GM19328 (cell line): ENCODE data around the gene ASB13.
"Not testable (repeated sequence)": the region's sequence is repeated elsewhere in the genome, so short reads cannot be mapped to it uniquely, and the experiment has no call there.

Source experiments
- ATAC-seq: cut with Tn5 transposase; IDR thresholded peaks from one replicate; pipeline ENCODE4 v1.9.1; 2021; ENCODE audit warnings: mild to moderate bottlenecking, moderate library complexity; ENCODE audit not compliant: unreplicated experiment

The ASB13 gene

DNA sequence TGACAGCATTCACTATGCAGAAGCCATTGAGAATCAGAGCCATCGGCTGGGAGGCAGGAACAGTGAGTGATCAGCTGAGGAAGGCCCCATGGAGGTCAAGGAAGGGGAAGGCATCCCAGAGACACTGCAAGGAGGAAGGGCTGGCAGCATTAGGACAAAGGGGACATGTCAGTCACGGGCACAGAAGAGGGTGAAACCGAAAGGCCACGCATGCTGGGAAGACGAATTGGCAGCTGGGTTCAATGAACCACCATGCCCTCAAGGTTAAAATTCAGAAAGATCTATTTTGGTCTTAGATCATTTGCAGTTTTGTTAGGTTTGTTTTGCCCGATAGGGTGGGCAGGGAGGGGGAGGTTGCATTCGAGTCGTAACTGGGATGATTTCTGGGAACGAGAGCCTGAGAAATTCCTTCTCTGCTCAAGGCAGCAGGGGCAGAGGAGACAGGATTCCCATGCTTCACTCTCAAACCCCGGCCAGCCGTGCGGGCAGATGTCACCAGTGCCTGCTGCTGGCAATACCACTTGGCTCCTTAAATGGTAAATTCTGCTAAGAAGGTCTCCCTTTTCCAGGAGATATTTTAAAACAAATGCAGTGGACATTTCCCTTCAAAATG is 57.7 kb downstream of the ASB13 start:
- no peak for ATAC-seq

DNA sequence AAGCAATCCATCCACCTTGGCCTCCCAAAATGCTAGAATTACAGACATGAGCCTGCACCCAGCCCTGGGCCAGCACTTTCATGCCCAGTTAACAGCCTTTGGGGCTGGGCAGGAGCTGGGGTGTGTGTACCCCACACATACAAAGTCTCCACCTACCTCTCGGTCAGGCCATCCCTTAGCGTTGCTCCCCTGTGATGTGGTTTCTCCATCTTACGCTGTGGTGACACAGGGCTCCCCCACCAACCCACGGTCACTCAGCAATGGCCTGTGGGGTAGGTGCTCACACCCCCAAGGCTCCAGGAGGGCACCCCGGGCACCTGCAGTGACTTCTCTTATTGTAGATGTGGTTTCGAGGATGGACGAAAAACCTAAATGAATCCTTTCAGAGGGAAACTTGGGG is 58.8 kb downstream of the ASB13 start:
- no peak for ATAC-seq

GRCh38 chr10:5606864-5607263 is 59.5 kb downstream of the ASB13 start:
- no peak for ATAC-seq

- no peak for ATAC-seq
Observed at GRCh38 chr10:5606321-5606720, 60.1 kb downstream of the ASB13 start.

DNA sequence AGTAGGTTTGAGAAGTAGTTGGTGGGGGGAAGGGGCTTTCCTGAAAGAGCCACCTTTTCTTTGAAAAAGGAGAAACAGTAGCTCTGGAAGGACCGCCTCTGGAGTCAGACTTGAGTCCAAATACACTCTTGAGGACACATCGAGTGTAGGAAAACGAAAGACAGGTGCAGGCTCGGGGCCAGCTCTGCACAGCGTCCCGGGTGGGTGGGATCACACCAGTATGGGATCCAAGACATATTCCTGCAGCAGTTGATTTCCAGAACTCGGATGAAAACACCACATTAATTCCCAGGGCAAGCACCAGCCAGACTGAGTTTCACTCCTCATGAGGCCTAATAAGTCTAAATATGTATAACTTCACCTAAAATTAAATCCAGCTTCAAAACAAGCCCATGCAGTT is 61.4 kb downstream of the ASB13 start:
- ATAC-seq, result no peak

DNA sequence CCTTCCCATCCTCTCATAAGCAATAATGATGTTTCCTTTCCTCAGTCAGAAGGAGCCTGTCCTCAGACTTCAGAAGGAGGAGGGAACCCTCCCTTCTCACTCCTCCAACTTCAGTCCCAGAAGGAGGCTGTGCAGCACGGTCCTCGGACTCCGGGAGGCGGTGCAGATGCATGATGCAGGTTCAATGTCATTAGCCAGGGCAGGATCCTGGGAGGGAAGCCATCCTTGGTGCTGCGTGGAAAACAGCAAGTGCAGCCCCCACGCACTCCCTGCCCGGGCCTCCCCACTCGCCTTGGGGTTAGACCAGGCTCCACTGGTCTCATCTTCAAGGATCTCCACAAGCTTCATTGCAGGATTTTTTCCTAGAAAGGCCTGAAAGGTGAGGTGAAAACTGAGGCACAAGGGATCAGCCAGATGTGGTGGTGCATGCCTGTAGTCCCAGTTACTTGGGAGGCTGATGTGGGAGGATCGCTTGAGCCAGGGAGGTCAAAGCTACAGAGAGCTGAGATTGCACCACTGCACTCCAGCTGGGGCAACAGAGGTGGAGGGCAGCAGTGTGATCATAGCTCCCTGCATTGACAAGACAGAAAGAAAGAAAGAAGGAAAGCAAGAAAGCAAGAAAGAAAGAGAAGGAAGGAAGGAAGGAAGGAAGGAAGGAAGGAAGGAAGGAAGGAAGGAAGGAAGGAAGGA is 62.0 kb downstream of the ASB13 start:
- ATAC-seq, result no peak

GRCh38 chr10:5603848-5604170 is 62.6 kb downstream of the ASB13 start:
- no peak for ATAC-seq

GRCh38 chr10:5603091-5603847 is 63.1 kb downstream of the ASB13 start:
- ATAC-seq, result no peak

GRCh38 chr10:5601826-5602495 is 64.4 kb downstream of the ASB13 start:
- ATAC-seq, result no peak

GRCh38 chr10:5600908-5601307 is 65.5 kb downstream of the ASB13 start:
- no peak for ATAC-seq

DNA sequence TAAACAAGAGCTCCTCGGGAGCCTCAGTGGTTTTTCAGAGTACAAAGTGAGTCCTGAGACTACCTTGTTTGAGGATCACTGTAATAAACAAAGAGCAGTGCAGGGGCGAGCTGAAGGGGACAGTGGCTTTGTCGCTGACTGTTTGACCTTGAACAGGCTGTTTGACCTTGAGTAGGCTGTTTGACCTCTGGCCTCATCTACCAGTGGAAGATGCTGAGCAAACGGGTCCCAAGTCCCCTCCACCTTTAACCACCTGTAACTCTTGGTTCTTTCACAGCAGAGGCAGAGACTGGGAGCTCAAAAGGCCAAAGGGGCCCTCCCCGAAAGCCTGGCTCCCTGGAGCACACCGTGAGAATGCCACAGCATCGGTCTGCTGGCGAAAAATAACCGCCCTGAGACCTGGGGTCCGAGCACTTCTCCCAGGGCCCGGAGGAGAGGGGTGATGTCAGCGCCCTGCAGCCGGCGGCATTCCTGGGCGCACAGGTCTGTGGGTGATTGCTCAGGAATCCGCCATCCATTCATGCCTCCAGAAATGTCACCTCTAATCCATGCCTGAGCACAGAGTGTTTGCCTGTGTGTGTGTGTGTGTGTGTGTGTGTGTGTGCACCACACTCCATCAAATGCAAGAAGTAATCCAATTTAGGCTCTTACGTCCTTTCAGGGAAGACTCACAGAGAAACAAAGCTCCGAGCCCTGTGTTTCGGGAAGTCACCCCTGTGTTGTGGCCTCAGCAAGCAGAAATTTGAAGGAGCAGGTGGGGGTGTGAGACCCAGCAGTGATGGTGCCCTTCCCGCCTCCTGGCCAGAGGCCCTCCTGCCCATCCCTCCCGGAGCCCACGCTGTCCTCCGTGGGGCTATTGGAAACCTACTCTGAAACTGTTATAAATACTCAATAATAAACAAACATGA is 66.5 kb downstream of the ASB13 start:
- no peak for ATAC-seq

- ATAC-seq, result no peak
Observed at GRCh38 chr10:5598085-5598690, 68.2 kb downstream of the ASB13 start.

GRCh38 chr10:5596611-5597341 is 69.6 kb downstream of the ASB13 start:
- no peak for ATAC-seq

GRCh38 chr10:5595994-5596471 is 70.4 kb downstream of the ASB13 start:
- ATAC-seq, result no peak

GRCh38 chr10:5595591-5595990 is 70.8 kb downstream of the ASB13 start:
- ATAC-seq, result no peak

DNA sequence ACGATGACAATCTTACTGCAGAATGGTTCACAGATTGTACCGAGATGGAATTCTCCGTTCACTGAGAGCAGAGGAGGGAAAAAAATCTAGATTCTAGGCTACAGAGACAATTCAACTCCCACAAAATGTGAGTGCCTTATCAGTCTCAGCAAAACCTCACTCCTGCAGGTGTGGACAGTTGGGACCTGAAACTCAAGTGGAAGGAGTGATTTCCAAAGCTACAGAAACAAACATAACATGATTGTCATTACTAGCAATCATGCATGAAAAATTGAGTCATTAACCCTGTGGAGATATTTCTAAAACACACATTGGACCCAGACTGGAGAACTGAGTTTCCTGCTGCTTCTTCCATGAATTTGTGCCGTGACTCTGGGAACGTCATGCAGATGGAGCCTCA is 71.3 kb downstream of the ASB13 start:
- ATAC-seq, result no peak

- ATAC-seq, result no peak
Observed at GRCh38 chr10:5594271-5595049, 71.9 kb downstream of the ASB13 start.

GRCh38 chr10:5593347-5593746 is 73.0 kb downstream of the ASB13 start:
- ATAC-seq, result not testable (repeated sequence)

DNA sequence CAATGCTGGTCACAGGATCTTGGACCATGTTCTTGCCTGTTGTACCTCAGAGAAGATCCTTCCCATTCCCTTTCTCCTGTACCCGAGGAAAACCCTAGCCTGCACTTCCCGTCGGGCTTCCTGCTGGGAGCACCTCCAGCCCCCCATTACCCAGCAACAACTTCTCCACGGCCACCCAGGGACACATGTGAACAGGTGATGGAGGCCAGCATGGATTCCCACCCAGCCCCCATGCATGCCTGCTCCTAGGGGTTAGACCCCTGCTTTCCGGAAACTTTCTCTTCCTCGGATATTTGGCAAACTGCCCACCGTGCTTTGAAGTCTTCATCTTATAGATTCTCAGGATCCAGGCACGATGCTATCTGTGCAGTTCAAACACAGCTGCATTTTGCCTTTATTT is 74.3 kb downstream of the ASB13 start:
- ATAC-seq, result no peak
